GM19023 (cell line): ENCODE measurements around the gene FBN2.

Experiments used
- ATAC-seq: cut with Tn5 transposase; IDR thresholded peaks from one replicate; pipeline ENCODE4 v1.9.1; 2021; ENCODE audit warnings: mild to moderate bottlenecking, moderate library complexity; ENCODE audit not compliant: unreplicated experiment

Gene FBN2

GRCh38 chr5:128258372-128258771, 279.7 kb downstream of the FBN2 start:
- no peak for ATAC-seq

DNA sequence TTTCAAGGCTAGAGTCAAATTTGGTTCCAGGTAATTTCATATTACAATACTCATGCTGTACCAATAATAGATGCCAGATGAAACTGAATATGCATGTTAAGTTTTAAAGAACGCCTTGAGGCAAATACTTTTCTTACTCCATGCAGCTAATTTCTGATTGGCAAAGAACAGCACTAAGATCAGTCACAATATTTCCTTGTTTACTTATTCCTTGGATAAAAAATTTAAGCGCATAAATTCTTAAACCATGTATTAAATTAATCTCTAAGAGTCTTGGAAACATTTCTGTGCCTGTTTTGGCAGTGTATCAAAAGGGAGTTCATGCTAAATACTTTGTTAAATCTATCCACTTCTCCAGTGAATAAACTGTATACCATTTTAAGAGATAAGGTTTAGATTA, 281.0 kb downstream of the FBN2 start:
- no peak for ATAC-seq

GRCh38 chr5:128254789-128255188, 283.3 kb downstream of the FBN2 start:
- ATAC-seq = no peak

DNA sequence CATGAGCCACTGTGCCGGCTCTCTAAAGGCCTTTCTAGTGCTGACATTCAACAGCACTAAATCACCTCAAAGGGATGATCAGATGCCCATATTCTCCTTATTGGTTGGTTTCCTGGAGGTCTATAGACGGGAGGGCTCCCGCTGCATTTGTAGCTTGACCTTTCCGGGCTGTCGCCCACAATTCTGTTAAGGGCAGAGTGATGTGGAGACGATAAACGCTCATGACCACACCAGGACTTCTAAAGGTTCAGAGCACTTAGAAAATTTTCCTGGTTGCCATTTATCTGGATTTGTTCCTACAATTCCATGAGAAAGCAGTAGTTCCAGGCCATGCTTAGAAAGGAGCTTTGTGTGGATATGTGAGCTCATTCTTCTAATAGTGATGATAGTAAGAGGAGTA, 284.2 kb downstream of the FBN2 start:
- no peak for ATAC-seq

DNA sequence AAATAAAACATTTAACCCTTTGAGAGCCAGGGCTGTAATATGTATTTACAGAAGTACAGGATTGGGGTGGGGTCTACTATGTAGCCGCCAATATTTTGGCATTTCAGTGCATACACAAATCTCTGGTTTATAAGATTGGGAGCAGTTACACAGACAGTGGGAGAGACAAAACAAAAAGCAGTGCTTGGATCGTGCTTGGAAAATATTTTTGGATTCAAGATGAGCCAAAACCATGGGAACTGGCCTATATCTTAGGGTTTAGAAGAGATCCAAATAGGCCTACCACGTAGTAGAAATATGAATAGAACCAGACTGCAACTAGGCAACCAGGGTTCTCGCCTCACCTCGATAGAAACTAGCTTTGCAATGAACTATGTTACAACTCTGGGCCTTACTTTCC, 284.9 kb downstream of the FBN2 start:
- ATAC-seq = no peak

DNA sequence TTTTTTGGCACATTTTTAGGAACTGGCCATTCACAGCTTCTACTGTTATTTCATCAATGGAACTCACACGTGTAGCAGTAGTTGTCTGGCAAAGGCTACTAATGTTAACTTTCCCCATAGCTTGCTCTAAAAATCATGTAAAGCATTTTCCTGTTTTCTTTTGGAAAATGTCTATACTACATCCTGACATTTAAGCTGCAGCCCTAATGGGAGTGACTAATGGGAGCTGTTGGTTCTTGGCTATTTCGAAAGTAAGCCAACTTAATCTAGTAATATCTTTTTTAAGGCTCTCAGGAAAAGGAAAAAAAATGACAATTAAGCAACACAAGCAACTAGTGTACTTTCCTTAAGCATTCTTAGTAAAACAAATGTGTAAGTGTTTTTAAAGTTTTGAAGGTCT, 285.3 kb downstream of the FBN2 start:
- ATAC-seq = no peak

- no peak for ATAC-seq
Measured at GRCh38 chr5:128252196-128252595, 285.8 kb downstream of the FBN2 start.

DNA sequence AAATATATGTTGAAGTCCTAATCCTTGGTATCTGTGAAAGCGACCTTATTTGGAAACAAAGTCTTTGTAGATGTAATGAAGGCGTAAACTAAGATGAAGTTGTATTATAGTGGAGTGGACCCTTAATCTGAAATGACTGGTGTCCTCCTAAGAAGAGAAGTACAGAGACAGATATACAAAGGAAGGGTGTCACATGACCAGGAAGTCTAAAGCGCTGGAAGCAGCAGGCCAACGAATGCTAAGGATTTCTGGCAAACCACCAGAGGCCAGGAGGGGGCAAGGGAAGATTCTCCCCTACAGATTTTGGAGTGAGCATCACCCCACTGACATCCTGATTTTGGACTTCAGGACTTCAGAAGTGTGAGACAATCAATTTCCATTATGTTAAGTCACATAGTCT, 292.1 kb downstream of the FBN2 start:
- no peak for ATAC-seq

DNA sequence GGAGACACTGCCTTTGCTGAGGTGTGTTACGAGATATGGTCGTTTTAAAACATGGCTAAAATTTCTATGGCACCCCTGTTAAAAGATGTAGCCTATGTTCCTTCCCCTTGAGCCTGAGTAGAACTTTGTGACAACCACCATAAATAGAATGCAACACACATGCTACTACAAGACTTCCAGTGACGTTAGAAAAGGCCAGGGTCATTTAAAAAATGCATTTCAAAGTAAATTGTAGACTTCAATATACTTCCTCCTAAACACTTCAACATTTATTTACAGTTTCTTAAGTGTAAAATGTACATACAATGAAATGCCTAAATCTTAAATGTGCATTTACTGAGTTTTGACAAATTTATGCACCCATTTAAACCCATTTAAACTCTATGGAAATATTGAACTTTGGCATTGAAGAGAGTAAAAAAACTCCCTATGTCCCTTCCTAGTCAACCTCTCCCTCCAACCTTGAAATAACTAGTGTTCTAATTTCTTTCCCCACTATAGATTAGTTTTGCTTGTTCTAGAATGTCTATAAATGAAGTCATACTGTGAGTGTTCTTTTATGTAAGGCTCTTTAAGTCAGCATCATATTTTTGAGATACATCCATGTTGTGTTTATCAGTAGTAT, 294.0 kb downstream of the FBN2 start:
- ATAC-seq = no peak

DNA sequence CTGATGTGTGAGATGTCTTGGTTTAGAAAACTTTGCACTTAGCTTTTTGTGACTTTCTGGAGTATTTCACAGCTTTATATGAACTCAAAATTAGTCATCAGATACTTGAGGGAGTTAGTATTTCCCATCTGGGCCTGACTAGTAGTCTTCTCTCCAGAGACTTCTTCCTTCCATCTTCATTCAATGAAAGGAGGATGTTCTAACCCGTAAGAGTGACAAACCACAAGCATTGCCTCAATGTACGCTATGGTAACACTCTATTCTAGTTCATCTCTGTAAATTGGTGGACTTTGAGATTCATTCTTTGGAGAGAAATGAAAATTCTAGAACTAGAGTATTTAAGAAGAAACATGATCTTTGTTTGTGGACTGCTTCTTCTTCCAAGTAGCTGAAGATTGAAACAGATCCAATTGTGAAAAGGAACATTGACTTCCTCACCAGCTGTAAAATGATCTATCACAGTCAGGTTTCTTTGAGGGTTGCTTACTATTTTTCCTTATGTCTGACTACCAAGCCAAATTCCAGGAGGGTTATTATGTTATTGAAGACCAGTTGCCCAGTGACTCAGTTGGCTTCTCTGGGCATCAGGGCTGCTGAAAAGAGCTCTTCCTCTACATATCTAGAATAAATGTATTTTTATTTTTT, 296.9 kb downstream of the FBN2 start:
- ATAC-seq = no peak

DNA sequence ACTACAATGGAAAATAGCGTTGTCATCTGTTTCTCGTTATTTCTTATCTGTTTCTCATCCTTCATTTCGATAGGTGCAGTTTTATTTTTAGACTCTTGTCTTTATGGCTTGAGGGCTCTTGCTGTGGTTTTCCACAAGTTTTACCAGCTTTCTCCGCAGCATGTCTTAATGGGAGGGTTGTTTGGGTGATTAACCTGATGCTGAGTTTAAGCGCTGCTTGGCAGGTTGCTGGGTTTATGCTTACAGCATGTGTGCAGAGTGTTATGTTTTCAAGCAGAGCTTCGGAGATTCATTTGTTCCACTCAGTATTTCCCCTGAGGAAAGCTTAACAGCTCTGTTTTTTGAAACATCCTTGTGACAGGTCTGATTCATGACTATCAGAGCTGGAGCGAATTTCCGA, 300.5 kb downstream of the FBN2 start:
- ATAC-seq = no peak

- ATAC-seq = no peak
Measured at GRCh38 chr5:128237000-128237399, 301.0 kb downstream of the FBN2 start.

- no peak for ATAC-seq
Measured at GRCh38 chr5:128236334-128236733, 301.7 kb downstream of the FBN2 start.

DNA sequence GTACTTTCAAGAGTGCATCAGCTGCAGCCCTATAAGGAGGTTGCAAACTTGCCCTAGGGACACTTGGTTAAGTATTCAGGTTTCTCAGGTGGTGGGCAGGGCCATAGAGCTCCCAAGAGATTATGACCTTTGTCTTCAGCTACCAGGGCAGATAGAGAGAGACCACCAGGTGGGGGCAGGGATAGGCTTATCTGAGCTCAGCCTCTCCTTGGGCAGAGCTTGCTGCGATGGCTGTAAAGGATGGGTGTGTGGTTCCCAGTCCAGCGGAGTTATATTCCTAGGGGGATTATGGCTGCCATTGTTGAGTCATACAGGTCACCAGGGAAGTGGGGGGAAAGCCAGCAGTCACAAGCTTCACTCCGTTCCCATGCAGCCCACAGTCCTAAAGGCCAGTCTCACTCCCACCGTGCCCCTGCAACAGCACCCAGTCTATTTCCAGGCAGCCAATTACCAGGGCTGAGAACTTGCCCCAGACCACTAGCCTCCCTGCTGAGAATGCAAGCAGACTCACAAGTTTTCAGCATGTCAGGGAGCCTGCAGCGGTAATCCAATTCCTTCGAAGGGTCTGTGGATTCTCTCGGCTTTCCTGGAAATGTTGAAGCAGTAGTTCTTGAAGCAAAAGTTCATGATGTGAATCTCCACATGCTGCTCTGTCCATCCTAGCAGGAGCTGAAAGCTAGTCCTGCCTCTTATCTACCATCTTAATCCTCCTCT, 303.0 kb downstream of the FBN2 start:
- ATAC-seq = no peak

DNA sequence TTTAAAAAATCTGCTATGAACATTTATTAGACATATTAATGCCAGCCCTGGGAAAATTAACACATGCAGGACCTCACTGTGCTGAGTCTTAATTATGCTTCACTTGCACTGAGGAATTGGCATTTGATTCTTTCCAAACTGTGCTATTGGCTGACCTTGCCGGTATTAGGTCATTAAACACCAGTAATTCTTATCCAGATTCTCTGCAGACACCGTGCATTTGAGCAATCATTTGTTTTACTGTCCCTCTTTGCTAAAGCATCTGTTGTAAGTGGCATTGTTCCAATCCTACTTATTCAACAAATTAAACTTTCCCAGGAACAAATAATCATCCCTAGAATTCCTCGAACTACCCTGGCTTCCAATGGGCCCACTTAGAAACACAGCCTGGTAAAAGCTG, 309.5 kb downstream of the FBN2 start:
- ATAC-seq = no peak

DNA sequence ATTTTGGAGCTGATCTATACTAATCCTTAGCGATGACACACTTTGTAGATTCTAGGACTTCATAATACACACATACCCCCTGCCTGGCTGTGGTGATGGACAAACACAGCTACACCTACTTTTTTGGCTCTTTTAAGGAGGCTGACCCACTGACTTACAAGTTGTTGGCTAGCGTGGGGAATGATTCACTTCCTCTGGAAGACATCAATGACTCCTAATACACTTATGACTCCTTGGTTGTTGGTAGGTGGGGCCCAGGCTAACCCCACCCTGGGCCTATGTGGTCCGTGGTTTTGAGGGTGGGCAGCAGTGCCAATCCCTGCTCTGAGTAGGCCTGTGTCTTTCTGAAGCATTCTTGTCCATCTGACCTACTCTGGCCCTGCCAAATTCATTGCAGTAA, 310.0 kb downstream of the FBN2 start:
- no peak for ATAC-seq

- ATAC-seq = no peak
Measured at GRCh38 chr5:128225245-128226030, 312.6 kb downstream of the FBN2 start.

- ATAC-seq = no peak
Measured at GRCh38 chr5:128224336-128224735, 313.7 kb downstream of the FBN2 start.

GRCh38 chr5:128220841-128221240, 317.2 kb downstream of the FBN2 start:
- ATAC-seq = no peak

GRCh38 chr5:128216860-128217531, 321.0 kb downstream of the FBN2 start:
- no peak for ATAC-seq

- ATAC-seq = no peak
Measured at GRCh38 chr5:128216285-128216684, 321.8 kb downstream of the FBN2 start.
